Lower leg skin (tissue), 3 donors: ENCODE data around the gene CST7.

Experiments used
- CTCF ChIP-seq, 3 donors: fragments of 450-650 bp; IDR thresholded peaks; one replicate each; pipeline ENCODE4 v1.5.1; 2016; ENCODE audit warnings: antibody characterized with exemption in 3 of 3, mild to moderate bottlenecking in 3 of 3, moderate library complexity in 2 of 3
- POLR2A ChIP-seq, 2 donors: fragments of 450-650 bp; IDR thresholded peaks; one replicate each; pipeline ENCODE4 v1.6.1; 2016 to 2017; ENCODE audit warnings: antibody characterized with exemption in 2 of 2, mild to moderate bottlenecking in 1 of 2, moderate library complexity in 1 of 2

GRCh38 chr20:25005661-25006060, 56.6 kb downstream of the CST7 start:
- TF ChIP-seq CTCF (IDR thresholded peaks at IDR 0.05) (no peak), POLR2A (IDR thresholded peaks at IDR 0.05) (no peak)
